NCI-H2081 (cell line): ENCODE data around the gene RFX2.

Source experiments
- DNase-seq, 2 experiments: peaks; one replicate each; lab custom pipeline; 2025; lab: John Stamatoyannopoulos, UW

The RFX2 gene

GRCh38 chr19:6103894-6104293, 6.4 kb downstream of the RFX2 start:
- DNase-seq = no peak

GRCh38 chr19:6103217-6103644, 7.1 kb downstream of the RFX2 start:
- DNase-seq = no peak

- DNase-seq = no peak
Observed at GRCh38 chr19:6101991-6102390, 8.3 kb downstream of the RFX2 start.

- no peak for DNase-seq
Observed at GRCh38 chr19:6101291-6101825, 8.9 kb downstream of the RFX2 start.

- DNase-seq = no peak
Observed at GRCh38 chr19:6100284-6100915, 9.9 kb downstream of the RFX2 start.

GRCh38 chr19:6099599-6099998, 10.7 kb downstream of the RFX2 start:
- no peak for DNase-seq

GRCh38 chr19:6099033-6099432, 11.3 kb downstream of the RFX2 start:
- no peak for DNase-seq

GRCh38 chr19:6098574-6098973, 11.7 kb downstream of the RFX2 start:
- DNase-seq = no peak

- no peak for DNase-seq
Observed at GRCh38 chr19:6097911-6098310, 12.4 kb downstream of the RFX2 start.

- DNase-seq = no peak
Observed at GRCh38 chr19:6095760-6096159, 14.5 kb downstream of the RFX2 start.

- DNase-seq = peak in 1 of 2 experiments; percentile 39
Observed at GRCh38 chr19:6092329-6093286, 17.7 kb downstream of the RFX2 start.

- no peak for DNase-seq
Observed at GRCh38 chr19:6091771-6092291, 18.5 kb downstream of the RFX2 start.

- no peak for DNase-seq
Observed at GRCh38 chr19:6090634-6091033, 19.7 kb downstream of the RFX2 start.

- DNase-seq = peak in 1 of 2 experiments; percentile 12
Observed at GRCh38 chr19:6088602-6089049, 21.7 kb downstream of the RFX2 start.

- peak; percentile 46 to 71 for DNase-seq
Observed at GRCh38 chr19:6087074-6087571, 23.2 kb downstream of the RFX2 start.

- DNase-seq = no peak
Observed at GRCh38 chr19:6086068-6086788, 24.1 kb downstream of the RFX2 start.

- DNase-seq = no peak
Observed at GRCh38 chr19:6084821-6085220, 25.5 kb downstream of the RFX2 start.

- peak in 1 of 2 experiments; percentile 14 for DNase-seq
Observed at GRCh38 chr19:6079107-6079506, 31.2 kb downstream of the RFX2 start.

- no peak for DNase-seq
Observed at GRCh38 chr19:6078068-6078467, 32.2 kb downstream of the RFX2 start.

GRCh38 chr19:6076675-6077463, 33.4 kb downstream of the RFX2 start:
- DNase-seq = no peak

GRCh38 chr19:6076291-6076665, 34.0 kb downstream of the RFX2 start:
- no peak for DNase-seq
